GM12864 (cell line): ENCODE data around the gene SORCS1.

Experiments used
- DNase-seq: peaks from one replicate; pipeline ENCODE4 v3.0.0-alpha.2; 2011; ENCODE audit warnings: low read depth
- H3K4me3 ChIP-seq: 2 replicates; pipeline ENCODE4 v1.5.1; 2011; ENCODE audit warnings: mild to moderate bottlenecking, low read depth, low read length, control low read depth
- CTCF ChIP-seq: IDR thresholded peaks from 2 replicates; pipeline ENCODE4 v1.5.1; 2011; ENCODE audit warnings: low read depth, mild to moderate bottlenecking, moderate library complexity, low read length, control low read depth, inconsistent platforms; ENCODE audit errors: missing control alignments

SORCS1 gene

DNA sequence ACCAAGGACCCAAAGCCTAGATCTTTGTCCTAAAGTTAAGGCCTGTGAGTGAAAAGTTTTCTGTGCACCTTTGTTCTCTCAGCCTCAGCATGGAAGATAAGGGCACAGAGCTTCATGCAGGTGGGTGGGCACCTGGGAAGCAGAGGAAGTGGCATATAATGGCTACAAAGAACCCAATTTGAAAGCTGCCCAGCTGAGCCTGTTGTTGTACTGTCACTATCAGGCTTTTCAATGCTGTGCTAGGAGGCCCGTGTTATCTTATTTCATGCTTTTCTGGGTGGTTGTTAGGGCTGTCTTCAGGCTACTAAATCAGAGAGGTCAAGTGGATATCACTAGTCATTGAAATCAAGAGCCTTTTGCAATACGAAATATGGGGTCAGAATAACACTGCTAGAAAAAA lies 443.8 kb downstream of the SORCS1 start:
- H3K4me3 ChIP-seq, result no peak overlapping the region
- no peak for TF ChIP-seq CTCF
- DNase-seq, result no peak

GRCh38 chr10:106716381-106716780 lies 448.1 kb downstream of the SORCS1 start:
- TF ChIP-seq CTCF, result no peak
- H3K4me3 ChIP-seq, result no peak overlapping the region
- DNase-seq, result no peak

GRCh38 chr10:106714734-106715555 lies 449.6 kb downstream of the SORCS1 start:
- DNase-seq, result no peak
- no peak for TF ChIP-seq CTCF
- no peak overlapping the region for H3K4me3 ChIP-seq

DNA sequence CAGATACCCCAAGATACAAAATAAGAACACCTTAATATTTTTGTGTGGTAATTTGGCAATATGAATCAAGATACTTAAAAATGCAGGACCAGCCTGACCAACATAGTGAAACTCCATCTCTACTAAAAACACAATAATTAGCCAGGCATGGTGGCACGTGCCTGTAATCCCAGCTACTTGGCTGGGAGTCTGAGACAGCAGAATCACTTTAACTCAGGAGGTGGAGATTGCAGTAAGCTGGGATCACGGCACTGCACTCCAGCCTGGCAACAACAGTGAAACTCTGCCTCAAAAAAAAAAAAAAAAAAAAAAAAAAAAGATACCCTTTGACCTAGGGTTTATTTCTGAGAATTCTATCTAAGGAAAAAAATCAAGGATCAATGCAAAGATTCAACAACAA lies 450.7 kb downstream of the SORCS1 start:
- DNase-seq, result no peak
- no peak overlapping the region for H3K4me3 ChIP-seq
- TF ChIP-seq CTCF, result no peak

- no peak for DNase-seq
- H3K4me3 ChIP-seq, result no peak overlapping the region
- TF ChIP-seq CTCF, result no peak
These were observed 451.5 kb downstream of the SORCS1 start for GRCh38 chr10:106712988-106713387.

- no peak overlapping the region for H3K4me3 ChIP-seq
- TF ChIP-seq CTCF, result peak; percentile 86
- peak; percentile 29 for DNase-seq
These were observed 453.1 kb downstream of the SORCS1 start for GRCh38 chr10:106711313-106711906.
